ENCODE data around the gene CCDC69. TPM values are rescaled to one million over a fixed set of nuclear protein-coding genes. Genes with fewer than 3 reads are reported as not detected.
"Not testable (repeated sequence)": the region's sequence is repeated elsewhere in the genome, so short reads cannot be mapped to it uniquely, and the experiment has no call there.

The CCDC69 gene
- total RNA-seq, 1 donor = 10.5 TPM

GRCh38 chr5:151178372-151178771 lies 45.5 kb downstream of the CCDC69 start:
- Histone ChIP-seq H3K79me2 (ENCODE audit: insufficient read depth, low read length) (no peaks in the 10 kb centered on the region), H3K36me3 (ENCODE audit: insufficient read depth, low read length) (no peaks in the 10 kb centered on the region), H2AFZ (ENCODE audit: low read length) (no peak overlapping the region), H3K4me3 (ENCODE audit: insufficient read depth, low read length) (no peak overlapping the region), H4K20me1 (ENCODE audit: insufficient read depth, low read length) (no peaks in the 10 kb centered on the region), H3K9me3 (ENCODE audit: low read depth, low read length) (no peaks in the 10 kb centered on the region), H3K4me1 (ENCODE audit: insufficient read depth, low read length) (no peaks in the 10 kb centered on the region), H3K27me3 (ENCODE audit: insufficient read depth, low read length) (peaks cover 13% of the 10 kb centered on the region), H3K27ac (ENCODE audit: low read depth, low read length) (no peak overlapping the region), H3K4me2 (ENCODE audit: insufficient read depth, low read length) (no peak overlapping the region)
- no peak for DNase-seq (ENCODE audit: insufficient read length, low spot score, missing footprints)
- TF ChIP-seq CTCF (IDR thresholded peaks at IDR 0.05; ENCODE audit: extremely low read depth, low read depth, low read length) = no peak

DNA sequence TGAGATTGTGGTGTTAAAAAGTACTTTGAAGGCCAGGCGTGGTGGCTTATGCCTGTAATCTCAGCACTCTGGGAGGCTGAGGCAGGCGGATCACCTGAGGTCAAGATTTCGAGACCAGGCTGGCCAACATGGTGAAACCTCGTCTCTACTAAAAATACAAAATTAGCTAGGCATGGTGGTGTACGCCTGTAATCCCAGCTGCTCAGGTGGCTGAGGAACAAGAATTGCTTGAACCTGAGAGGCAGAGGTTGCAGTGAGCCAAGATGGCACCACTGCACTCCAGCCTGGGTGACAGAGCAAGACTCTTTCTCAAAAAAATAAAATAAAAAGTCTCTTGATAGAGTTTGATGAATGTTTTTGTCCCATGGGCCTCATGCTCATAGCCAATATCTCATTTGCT lies 47.6 kb downstream of the CCDC69 start:
- H3K36me3 ChIP-seq (ENCODE audit: insufficient read depth, low read length); DNase-seq (ENCODE audit: insufficient read length, low spot score, missing footprints): not testable (repeated sequence)

DNA sequence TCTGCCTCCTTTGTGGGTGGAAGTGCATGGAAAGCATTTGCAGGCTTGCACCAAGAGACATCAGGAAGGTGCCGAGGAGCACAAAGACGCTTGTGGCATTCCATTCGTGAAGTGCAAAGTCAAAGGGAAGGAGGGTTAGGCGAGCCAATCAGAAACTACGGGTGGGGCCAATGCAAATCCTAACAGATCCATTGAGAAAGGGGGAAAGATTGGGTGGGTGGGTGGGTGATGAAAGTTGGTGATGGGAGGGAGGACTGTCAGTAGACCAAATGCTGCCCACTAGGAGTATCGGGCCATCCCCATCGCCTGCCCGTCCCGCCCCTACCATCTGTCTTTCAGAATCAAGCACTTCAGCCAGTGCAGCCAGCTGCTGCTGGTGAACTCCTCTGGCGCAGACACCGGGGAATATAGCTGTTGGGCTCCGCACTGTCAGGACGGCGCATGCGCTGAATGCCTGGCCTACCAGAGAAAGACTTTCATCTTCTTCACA lies 49.2 kb downstream of the CCDC69 start:
- no peak for TF ChIP-seq CTCF (IDR thresholded peaks at IDR 0.05; ENCODE audit: extremely low read depth, low read depth, low read length)
- Histone ChIP-seq H3K27ac (ENCODE audit: low read depth, low read length) (no peak overlapping the region), H2AFZ (ENCODE audit: low read length) (peak overlapping the region; percentile 62)

More for the DNA sequence above, 47.6 kb downstream of the CCDC69 start:
- not testable (repeated sequence) for H3K27ac ChIP-seq (ENCODE audit: low read depth, low read length); H4K20me1 ChIP-seq (ENCODE audit: insufficient read depth, low read length); H3K9me3 ChIP-seq (ENCODE audit: low read depth, low read length); H3K4me3 ChIP-seq (ENCODE audit: insufficient read depth, low read length); H3K4me2 ChIP-seq (ENCODE audit: insufficient read depth, low read length); H3K79me2 ChIP-seq (ENCODE audit: insufficient read depth, low read length); H3K4me1 ChIP-seq (ENCODE audit: insufficient read depth, low read length); H2AFZ ChIP-seq (ENCODE audit: low read length)
- H3K27me3 ChIP-seq (ENCODE audit: insufficient read depth, low read length) = peaks cover 13% of the 10 kb centered on the region

GRCh38 chr5:151173711-151174611 lies 49.9 kb downstream of the CCDC69 start:
- TF ChIP-seq CTCF (IDR thresholded peaks at IDR 0.05; ENCODE audit: extremely low read depth, low read depth, low read length) = no peak
- Histone ChIP-seq H3K36me3 (ENCODE audit: insufficient read depth, low read length) (no peaks in the 10 kb centered on the region), H3K79me2 (ENCODE audit: insufficient read depth, low read length) (no peaks in the 10 kb centered on the region), H4K20me1 (ENCODE audit: insufficient read depth, low read length) (no peaks in the 10 kb centered on the region), H3K4me3 (ENCODE audit: insufficient read depth, low read length) (peak overlapping the region; percentile 35), H3K4me2 (ENCODE audit: insufficient read depth, low read length) (peak overlapping the region; percentile 43), H3K9me3 (ENCODE audit: low read depth, low read length) (no peaks in the 10 kb centered on the region), H3K27me3 (ENCODE audit: insufficient read depth, low read length) (peaks cover 17% of the 10 kb centered on the region), H3K4me1 (ENCODE audit: insufficient read depth, low read length) (no peaks in the 10 kb centered on the region), H2AFZ (ENCODE audit: low read length) (peak overlapping the region; percentile 62), H3K27ac (ENCODE audit: low read depth, low read length) (no peak overlapping the region)
- DNase-seq (ENCODE audit: insufficient read length, low spot score, missing footprints) = no peak

More for the DNA sequence above, 49.2 kb downstream of the CCDC69 start:
- Histone ChIP-seq H3K4me1 (ENCODE audit: insufficient read depth, low read length) (no peaks in the 10 kb centered on the region), H3K27me3 (ENCODE audit: insufficient read depth, low read length) (peaks cover 13% of the 10 kb centered on the region), H3K4me2 (ENCODE audit: insufficient read depth, low read length) (peak overlapping the region; percentile 43), H3K36me3 (ENCODE audit: insufficient read depth, low read length) (no peaks in the 10 kb centered on the region), H4K20me1 (ENCODE audit: insufficient read depth, low read length) (no peaks in the 10 kb centered on the region), H3K4me3 (ENCODE audit: insufficient read depth, low read length) (peak overlapping the region; percentile 35), H3K79me2 (ENCODE audit: insufficient read depth, low read length) (no peaks in the 10 kb centered on the region), H3K9me3 (ENCODE audit: low read depth, low read length) (no peaks in the 10 kb centered on the region)
- DNase-seq (ENCODE audit: insufficient read length, low spot score, missing footprints) = no peak

Data from osteoblast (primary cell).